GM19025 (cell line): ENCODE results near the gene BBS9.
"Not testable (repeated sequence)": the region's sequence is repeated elsewhere in the genome, so short reads cannot be mapped to it uniquely, and the experiment has no call there.

Source experiments
- ATAC-seq: cut with Tn5 transposase; IDR thresholded peaks from one replicate; pipeline ENCODE4 v1.9.1; 2021; ENCODE audit warnings: mild to moderate bottlenecking, low read depth, moderate library complexity; ENCODE audit not compliant: unreplicated experiment

BBS9 gene

DNA sequence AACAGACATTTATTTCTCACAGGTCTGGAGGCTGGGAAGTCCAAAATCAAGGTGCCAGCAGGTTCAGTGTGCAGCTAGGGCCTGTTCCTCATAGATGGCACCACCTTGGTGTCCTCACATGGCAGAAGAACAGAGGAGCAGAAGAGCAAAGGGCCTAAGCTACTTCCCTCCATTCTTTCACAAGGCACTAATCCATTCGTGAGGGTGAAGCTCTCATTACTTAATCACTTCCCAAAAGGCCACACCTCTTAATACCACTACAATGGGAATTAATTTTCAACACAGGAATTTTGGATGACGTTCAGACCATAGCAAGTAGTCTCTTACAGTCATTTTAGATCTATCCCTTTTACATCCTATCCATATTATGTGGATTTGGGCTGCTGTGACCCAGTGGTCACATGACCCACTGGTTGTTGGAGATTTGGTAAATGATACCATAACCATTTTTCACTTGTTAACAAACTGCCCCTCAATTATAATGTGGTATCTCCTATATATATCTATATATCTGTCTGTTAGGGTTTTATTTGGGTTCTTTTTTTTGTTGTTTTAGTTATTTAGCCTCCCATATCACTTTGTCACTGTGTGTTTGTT is 63.4 kb downstream of the BBS9 start:
- ATAC-seq: no peak

- ATAC-seq: no peak
Measured at GRCh38 chr7:33193308-33193864, 64.0 kb downstream of the BBS9 start.

DNA sequence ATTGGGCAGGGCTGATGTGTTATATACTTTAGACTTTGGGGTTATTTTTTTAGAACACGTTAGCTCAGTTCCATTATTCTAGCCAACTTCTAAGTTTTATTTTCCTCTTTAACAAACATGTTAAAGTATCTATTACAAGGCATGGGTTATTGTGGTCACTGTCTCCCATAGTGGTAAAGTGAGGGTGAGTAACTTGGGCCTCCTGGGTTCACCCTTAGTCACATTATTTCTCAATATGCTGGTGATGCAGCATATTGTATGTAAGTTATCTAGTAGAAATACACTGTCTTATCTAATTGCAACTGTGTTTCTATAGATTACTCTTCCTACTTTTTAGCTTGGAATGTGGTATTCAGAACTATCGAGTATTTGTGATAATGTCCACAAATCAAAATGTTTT is 65.9 kb downstream of the BBS9 start:
- no peak for ATAC-seq

- no peak for ATAC-seq
Measured at GRCh38 chr7:33196221-33196620, 66.9 kb downstream of the BBS9 start.

DNA sequence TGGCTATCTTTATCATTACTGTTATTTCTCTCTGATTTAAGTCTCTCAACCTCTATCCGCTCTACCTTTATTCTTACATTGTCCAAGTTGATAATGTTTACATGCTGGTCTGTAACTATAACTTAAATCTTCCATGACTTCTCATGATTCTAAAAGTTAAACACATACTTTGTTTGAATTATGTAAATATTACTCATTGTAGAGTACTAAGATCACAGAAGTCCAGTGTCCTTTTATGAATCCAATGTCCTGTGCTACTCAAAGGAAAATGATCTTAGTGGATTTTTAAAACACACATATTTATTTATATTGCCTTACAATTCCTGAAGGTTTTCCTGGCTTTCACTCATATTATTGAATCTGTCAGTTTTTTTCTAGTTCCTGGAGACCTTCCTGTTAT is 70.9 kb downstream of the BBS9 start:
- no peak for ATAC-seq

- ATAC-seq: no peak
Measured at GRCh38 chr7:33201821-33202220, 72.5 kb downstream of the BBS9 start.

DNA sequence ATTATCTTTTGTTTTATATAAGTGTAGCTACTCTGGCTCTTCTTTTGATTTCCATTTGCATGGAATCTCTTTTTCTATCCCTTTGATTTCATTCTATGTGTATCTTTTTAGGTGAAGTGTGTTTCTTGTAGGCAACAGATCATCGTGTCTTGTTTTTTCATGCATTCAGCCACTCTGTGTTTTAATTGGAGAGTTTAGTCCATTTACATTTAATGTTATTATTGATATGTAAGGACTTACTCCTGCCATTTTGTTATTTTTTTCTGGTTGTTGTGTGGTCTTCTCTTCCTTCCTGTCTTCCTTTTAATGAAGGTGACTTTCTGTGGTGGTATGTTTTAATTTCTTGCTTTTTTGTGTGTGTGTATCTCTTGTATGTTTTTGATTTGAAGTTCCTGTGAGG is 81.6 kb downstream of the BBS9 start:
- ATAC-seq: no peak

GRCh38 chr7:33212144-33212543 is 82.8 kb downstream of the BBS9 start:
- no peak for ATAC-seq

DNA sequence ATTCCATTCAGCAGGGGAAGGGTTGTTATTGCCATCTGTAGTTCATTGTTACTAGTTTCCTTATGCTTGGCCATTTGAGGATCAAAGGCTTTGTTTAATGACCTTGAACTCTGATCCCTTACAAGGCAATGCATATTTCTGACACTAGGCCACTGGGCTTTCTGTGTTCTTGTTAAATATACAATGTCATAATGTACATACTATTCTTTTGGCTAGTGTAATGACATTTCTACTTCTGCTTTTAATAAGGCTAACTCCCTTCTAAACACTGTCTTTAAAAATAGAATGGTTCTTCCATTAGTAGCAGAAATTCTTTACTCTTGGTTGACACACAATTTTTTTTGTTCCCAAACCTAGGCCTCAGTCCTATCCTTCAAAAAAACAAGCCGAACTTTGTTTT is 86.6 kb downstream of the BBS9 start:
- no peak for ATAC-seq

DNA sequence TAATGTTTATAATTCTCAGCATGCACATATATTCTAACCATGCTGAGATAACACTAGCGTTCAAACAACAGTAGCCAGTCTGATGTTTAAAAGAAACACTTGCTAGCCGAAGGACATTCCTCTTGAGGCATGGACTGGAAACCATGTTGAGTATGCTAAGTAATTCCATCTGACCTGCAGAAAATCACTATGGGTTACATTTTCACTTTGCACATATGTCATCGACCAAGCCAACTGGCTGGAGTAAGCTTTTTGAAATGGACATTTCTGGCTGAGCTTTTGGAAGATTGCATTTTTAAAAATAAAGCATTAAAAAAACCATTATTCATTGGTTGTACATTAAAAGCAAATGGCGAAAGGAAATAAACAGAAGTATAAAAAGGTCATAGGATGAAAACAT is 88.2 kb downstream of the BBS9 start:
- ATAC-seq: no peak

- ATAC-seq: not testable (repeated sequence)
Measured at GRCh38 chr7:33218841-33219535, 89.6 kb downstream of the BBS9 start.

- no peak for ATAC-seq
Measured at GRCh38 chr7:33220231-33220630, 90.9 kb downstream of the BBS9 start.

DNA sequence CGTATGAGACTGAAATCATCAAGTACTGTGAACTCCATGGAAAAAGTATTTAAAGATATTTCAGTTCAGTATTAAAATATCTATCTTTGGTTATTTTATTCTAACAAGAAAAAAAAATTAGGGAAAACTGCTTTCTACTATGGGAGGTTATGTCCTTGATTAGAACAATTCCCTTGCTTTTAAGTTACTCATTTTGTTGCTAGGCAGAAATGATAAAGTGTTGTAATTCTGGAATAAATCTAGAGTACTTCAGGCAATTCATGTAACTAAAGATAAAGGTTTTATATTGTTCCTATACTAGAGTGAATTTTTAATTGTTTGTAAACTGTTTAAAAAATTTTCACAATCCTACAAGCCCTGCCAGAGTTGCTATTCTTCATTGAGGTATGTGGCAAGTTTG is 92.0 kb downstream of the BBS9 start:
- ATAC-seq: no peak

DNA sequence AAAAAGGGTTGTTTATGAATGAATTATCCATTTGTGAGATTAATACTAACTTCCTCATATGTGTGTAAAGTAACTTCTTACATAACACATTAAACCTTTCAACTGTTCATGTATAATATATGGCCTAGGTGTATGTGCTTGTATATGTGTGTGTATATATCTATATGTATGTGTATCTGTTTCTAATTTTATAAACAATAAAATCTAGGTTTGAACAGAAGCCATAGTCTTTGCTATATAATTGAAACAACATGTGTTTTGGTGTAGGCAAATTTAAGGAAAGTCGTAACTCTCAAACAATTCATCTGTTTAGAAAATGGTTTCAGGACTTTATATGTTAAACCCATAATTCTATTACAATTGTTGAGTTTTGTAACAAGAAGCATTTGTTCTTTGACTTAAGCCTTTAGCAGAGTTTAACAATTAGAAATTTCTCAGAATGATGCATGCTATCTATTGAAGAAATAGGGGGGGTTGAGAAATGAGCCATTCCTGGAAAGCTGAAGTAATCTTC is 103.3 kb downstream of the BBS9 start:
- ATAC-seq: no peak

DNA sequence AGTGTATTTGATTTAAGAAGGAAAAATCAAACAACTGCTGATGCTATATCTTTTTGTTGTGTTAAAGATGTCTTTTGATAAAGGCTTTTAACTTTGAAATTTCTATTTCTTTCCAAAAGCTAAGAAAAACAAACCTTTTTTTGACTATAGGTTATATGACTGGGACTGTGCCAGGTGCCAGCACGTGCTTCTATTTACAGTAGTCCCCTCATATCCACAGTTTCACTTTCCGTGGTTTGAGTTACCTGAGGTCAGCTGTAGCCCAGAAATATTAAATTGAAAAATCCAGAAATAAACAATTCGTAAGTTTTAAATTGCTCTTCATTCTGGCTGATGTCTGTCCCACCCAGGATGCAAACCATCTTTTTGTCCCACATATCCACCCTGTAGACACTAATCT is 104.3 kb downstream of the BBS9 start:
- ATAC-seq: no peak

GRCh38 chr7:33237036-33237435 is 107.7 kb downstream of the BBS9 start:
- no peak for ATAC-seq

DNA sequence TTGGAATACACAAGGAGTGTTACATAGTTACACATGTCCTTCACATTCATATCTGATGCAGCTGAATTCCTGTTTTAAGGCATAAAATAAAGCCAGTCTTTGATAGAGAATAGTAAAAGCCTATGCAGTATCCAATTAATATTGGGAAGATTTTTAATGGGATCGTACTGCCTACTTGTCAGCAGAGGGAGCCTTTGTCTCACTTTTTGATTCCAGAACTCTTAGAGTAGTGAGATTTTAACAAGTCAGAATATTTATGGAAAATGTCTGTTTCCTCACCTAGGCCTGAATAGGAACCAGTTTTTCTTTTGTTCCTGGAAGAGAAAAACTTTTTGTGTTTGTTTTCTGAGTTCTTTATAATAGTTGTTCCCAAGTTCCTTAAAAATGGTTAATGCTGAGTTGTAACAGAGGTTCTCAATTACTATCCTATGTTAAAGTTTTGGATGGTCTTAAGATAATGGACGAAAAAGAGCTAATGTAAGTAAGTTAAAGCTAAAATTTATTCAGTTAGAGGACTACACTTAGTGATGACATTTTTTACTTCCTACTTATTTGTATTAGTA is 114.0 kb downstream of the BBS9 start:
- no peak for ATAC-seq

DNA sequence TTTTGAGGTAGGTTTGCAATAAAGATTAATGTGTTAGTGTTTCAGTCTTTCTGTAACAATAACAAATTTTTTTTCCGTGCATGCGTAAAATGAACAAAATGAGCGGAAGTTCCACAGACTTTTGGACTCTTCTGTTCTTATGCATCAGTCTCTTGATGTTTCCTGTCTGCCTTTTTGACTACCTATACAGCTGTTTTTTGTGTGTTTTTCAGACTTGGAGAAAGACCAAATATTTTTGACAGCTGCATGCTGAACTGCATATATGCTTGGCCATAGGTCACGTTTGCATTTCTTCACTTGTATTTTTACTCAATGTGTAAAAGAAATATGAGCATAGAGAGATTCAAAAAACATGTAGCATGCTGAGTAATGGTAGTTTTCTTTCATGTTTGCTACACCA is 119.3 kb downstream of the BBS9 start:
- no peak for ATAC-seq

- no peak for ATAC-seq
Measured at GRCh38 chr7:33250421-33250871, 121.1 kb downstream of the BBS9 start.

- no peak for ATAC-seq
Measured at GRCh38 chr7:33251301-33251700, 121.9 kb downstream of the BBS9 start.

DNA sequence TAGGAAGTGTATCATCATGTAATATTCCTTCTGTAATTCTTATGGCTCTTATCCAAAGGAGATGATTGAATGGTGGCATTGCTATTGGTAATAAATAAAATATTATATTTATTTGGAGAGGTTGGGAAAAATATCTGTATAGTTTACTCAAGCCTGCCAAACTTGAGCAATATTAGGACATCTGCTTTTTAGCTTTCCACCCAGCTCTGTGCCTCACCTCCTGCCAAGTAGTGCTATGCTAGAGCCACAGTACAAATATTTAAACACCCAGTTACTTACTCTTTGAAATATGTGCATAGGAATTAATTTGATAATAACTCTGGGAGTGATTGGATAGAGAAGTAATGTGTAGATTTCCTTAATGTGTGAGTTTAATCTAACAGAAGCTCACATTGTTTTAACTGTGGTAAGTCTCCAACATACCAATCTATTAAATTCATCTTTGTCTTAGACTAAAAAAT is 129.2 kb downstream of the BBS9 start:
- ATAC-seq: no peak

DNA sequence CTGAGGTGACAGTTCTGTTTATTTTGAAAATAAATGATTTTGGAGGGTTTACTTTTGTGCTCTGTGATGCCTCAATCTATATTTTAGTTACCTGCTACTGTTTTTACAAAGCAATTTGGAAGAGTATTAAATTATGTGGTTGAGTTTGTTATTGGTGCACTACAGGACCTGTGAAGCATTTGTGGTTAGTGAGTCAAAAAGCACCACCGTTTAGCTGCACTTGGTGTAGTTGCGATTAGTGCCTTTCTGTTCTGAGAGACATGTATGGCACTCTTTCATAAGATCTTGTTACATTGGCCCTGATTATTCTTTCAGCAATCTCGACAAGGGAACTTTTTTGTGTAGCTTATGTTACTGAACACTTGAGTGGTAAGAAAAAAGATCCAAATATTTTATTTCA is 132.2 kb downstream of the BBS9 start:
- no peak for ATAC-seq
